Heart left ventricle (tissue), 13 donors: Measurements from ENCODE around the gene TOP3B.

Source experiments
- CTCF ChIP-seq, 12 donors: fragments of 200-600 bp; sonication (generic) in 4 of 12; IDR thresholded peaks; one replicate each; pipeline versions ENCODE4 v1.5.0 to v1.8.0; 2018 to 2022; ENCODE audit warnings: antibody characterized with exemption in 12 of 12, mild to moderate bottlenecking in 5 of 12
- POLR2A ChIP-seq, 2 donors: fragments of 450-650 bp; IDR thresholded peaks; one replicate each; pipeline ENCODE4 v1.6.1; 2017; ENCODE audit warnings: antibody characterized with exemption in 2 of 2, mild to moderate bottlenecking in 2 of 2, moderate library complexity in 2 of 2
- donor health status: ischemic (EF 13 %, LVEDD 7.1; RV severe dilation, severe dysfunction).
- donor health status: DM: no; HTN: yes; CAD: no.
- donor health status: DM: no; HTN: no; CAD: no.
- donor health status: ischemic (EF 25% LVEDD 6.9; RV normal size, moderate dysfunction).
- donor health status: ischemic (EF 25% LVEDD 5.7; RV mildly dilated, moderate dysfunction).
- donor health status: ischemic (EF 35%, LVEDD 5.7; RV mildly dilated, moderate dysfunction).
- donor health status: nonischemic (EF 11% LVEDD 7.7; RV severe dilation, severe dysfunction).
- donor health status: DM: yes; HTN: yes; CAD: no.
- donor health status: PGD.
- donor health status: ischemic (EF 29% LVEDD 5.4; RV normal size, mild dysfunction).
- donor health status: nonischemic (EF 23%, LVEDD 6.1; RV moderate dilation, normal function).

- TF ChIP-seq CTCF (IDR thresholded peaks at IDR 0.05) (no peak), POLR2A (IDR thresholded peaks at IDR 0.05) (no peak)
Measured at GRCh38 chr22:21975273-21975672, 7.3 kb downstream of the TOP3B start.
